DOHH2 (cell line): Measurements from ENCODE around the gene GAS2L1.

Experiments
- H3F3A ChIP-seq: fragments of 200-600 bp; sonication (generic), shearing (Covaris generic); 2 replicates; pipeline ENCODE4 v1.6.0; 2016; ENCODE audit warnings: antibody characterized with exemption, mild to moderate bottlenecking; ENCODE audit not compliant: control insufficient read depth, insufficient read depth
- H3K27ac ChIP-seq: fragments of 200-600 bp; sonication (generic); 2 replicates; pipeline ENCODE4 v1.5.1; 2014; ENCODE audit warnings: low read depth, mild to moderate bottlenecking, low read length, moderate library complexity
- H3K27me3 ChIP-seq: fragments of 200-600 bp; sonication (generic); 2 replicates; pipeline ENCODE4 v1.6.1; 2014; ENCODE audit warnings: mild to moderate bottlenecking, low read length, mixed read lengths; ENCODE audit not compliant: control insufficient read depth
- H3K36me3 ChIP-seq: fragments of 200-600 bp; sonication (generic); 2 replicates; pipeline ENCODE4 v1.6.1; 2014; ENCODE audit warnings: mild to moderate bottlenecking, low read length, moderate library complexity, mixed read lengths; ENCODE audit not compliant: control insufficient read depth
- H3K4me1 ChIP-seq: fragments of 200-600 bp; sonication (generic); 2 replicates; pipeline ENCODE4 v1.6.1; 2014; ENCODE audit warnings: mild to moderate bottlenecking, low read length, mixed read lengths; ENCODE audit not compliant: control insufficient read depth
- H3K4me2 ChIP-seq: fragments of 200-600 bp; sonication (generic); 2 replicates; pipeline ENCODE4 v1.6.0; 2014; ENCODE audit warnings: mild to moderate bottlenecking, low read length, moderate library complexity
- H3K4me3 ChIP-seq: fragments of 200-600 bp; sonication (generic); 2 replicates; pipeline ENCODE4 v1.5.1; 2014; ENCODE audit warnings: mild to moderate bottlenecking, low read length, mixed read lengths
- H3K79me2 ChIP-seq: fragments of 200-600 bp; sonication (generic); 2 replicates; pipeline ENCODE4 v1.6.1; 2014; ENCODE audit warnings: mild to moderate bottlenecking, low read length, mixed read lengths; ENCODE audit not compliant: control insufficient read depth
- H3K9me2 ChIP-seq: fragments of 200-600 bp; sonication (generic); replicated peaks from 2 replicates; pipeline ENCODE4 v1.6.1; 2014; ENCODE audit warnings: mild to moderate bottlenecking, low read length, mixed read lengths; ENCODE audit not compliant: control insufficient read depth
- H3K9me3 ChIP-seq: fragments of 200-600 bp; sonication (generic); 2 replicates; pipeline ENCODE4 v1.6.1; 2014; ENCODE audit warnings: antibody characterized with exemption, low read length, mixed read lengths; ENCODE audit not compliant: control insufficient read depth, insufficient read depth
- H4K20me1 ChIP-seq: fragments of 200-600 bp; sonication (generic); 2 replicates; pipeline ENCODE4 v1.6.0; 2014; ENCODE audit warnings: low read depth, mild to moderate bottlenecking, antibody characterized with exemption, low read length, moderate library complexity; ENCODE audit not compliant: control insufficient read depth, insufficient read depth
- CTCF ChIP-seq: fragments of 200-600 bp; sonication (generic); IDR thresholded peaks from one replicate; pipeline ENCODE4 v1.5.1; 2014; ENCODE audit warnings: antibody characterized with exemption, mild to moderate bottlenecking, low read depth, low read length; ENCODE audit not compliant: poor library complexity, severe bottlenecking
- EZH2phosphoT487 ChIP-seq: fragments of 200-600 bp; sonication (generic); IDR thresholded peaks from 2 replicates; pipeline ENCODE4 v1.6.1; 2017; ENCODE audit warnings: borderline replicate concordance, mild to moderate bottlenecking, antibody characterized with exemption, low read length, moderate library complexity, mixed read lengths

Gene GAS2L1

DNA sequence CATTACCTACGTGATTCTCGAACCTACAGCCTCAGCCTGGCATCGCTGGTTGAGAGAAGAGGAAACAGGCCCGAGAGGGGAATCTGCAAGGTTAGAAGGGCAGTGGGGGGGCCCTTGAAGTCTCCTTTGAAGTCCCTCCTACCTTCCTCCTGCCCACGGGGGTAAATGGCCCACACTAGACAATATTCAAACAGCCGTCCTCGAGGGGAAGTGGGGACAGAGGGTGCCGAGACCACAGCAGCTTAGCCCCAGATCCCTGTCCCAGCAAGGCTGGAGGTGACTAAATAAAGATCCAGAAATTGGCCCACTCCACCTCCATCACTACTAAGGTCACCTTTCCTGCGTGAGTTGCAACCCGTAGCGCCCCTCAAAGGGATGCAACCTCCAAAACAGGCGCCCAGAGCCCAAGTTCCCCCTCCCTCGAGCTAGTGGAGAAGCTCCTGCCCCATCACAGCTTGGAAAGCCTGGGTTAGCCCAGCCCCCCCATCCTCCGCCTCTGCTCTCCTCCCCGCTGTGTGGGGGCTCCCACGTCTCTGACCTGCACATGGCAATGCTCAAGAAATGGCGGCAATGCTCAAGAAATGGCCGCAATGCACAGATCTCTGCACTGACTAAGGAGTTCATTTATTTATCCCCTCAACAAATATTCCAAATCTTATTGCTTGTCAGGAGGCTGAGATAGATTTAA is 9.8 kb downstream of the GAS2L1 start:
- Histone ChIP-seq H3K9me2 (no peaks in the 10 kb centered on the region), H3K4me1 (peaks cover 12% of the 10 kb centered on the region), H3K9me3 (no peaks in the 10 kb centered on the region), H3K79me2 (no peaks in the 10 kb centered on the region), H3K27me3 (peaks cover 16% of the 10 kb centered on the region), H3K4me3 (no peak overlapping the region), H3F3A (0 out of 2 replicates have a peak, but pooled peaks cover 4% of the 10 kb centered on the region), H3K4me2 (no peak overlapping the region), H3K27ac (no peak overlapping the region), H4K20me1 (no peaks in the 10 kb centered on the region), H3K36me3 (peaks cover 3% of the 10 kb centered on the region)
- TF ChIP-seq EZH2phosphoT487 = no peak
- TF ChIP-seq CTCF = no peak

DNA sequence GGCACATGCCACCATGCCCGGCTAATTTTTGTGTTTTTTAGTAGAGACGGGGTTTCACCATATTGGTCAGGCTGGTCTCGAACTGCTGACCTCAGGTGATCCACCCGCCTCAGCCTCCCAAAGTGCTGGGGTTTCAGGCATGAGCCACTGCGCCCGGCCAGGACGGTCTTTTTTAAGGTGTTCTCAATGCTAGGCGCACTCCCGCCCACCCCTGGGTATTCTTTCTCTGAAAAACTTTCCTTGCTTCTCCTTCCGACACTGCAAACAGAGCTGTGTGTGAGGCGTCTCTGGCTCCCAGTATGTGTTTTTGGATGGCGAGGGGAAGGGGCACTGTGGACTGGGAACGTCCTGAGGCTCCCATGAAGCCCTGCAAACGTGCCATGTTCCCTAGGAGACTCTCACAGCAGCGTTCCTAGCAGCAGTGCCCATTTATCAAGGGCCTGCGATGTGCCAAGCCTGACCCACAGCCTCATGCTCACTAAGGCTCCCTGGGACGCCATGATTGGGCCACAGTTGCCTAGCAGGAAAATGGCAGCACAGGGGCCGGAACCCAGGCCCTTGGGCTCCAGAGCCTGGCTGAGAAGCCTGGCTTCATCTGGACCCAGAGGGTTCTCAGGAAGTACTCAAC is 11.5 kb downstream of the GAS2L1 start:
- H3F3A ChIP-seq = 0 out of 2 replicates have a peak, but pooled peaks cover 4% of the 10 kb centered on the region
- no peaks in the 10 kb centered on the region for H3K9me2 ChIP-seq
- H3K27ac ChIP-seq = no peak overlapping the region
- H3K9me3 ChIP-seq = no peaks in the 10 kb centered on the region
- peaks cover 15% of the 10 kb centered on the region for H3K4me1 ChIP-seq
- H3K4me2 ChIP-seq = no peak overlapping the region
- no peaks in the 10 kb centered on the region for H3K79me2 ChIP-seq
- no peaks in the 10 kb centered on the region for H4K20me1 ChIP-seq
- TF ChIP-seq EZH2phosphoT487 = no peak
- TF ChIP-seq CTCF = no peak
- no peak overlapping the region for H3K4me3 ChIP-seq
- H3K27me3 ChIP-seq = peaks cover 16% of the 10 kb centered on the region
- H3K36me3 ChIP-seq = peaks cover 5% of the 10 kb centered on the region

DNA sequence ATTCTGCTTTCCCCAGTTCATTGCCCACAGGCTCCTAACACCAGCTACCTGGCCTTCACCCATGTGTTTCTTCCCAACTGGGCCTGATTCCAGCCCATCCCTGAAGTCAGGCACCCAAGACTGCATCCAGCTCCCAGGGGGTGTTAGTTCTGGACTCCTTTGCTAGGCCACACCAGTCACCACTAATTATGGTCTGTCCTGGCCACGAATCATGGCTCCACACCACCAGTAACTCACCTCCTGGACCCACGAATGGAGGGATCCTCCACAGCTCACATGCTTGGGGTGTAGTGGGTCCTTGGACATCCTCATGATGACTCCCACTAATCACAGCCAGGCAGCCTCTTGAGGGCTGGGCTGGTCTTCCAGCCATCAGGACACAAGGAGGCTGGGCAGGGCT is 12.6 kb downstream of the GAS2L1 start:
- 0 out of 2 replicates have a peak, but pooled peaks cover 3% of the 10 kb centered on the region for H3F3A ChIP-seq
- H4K20me1 ChIP-seq = no peaks in the 10 kb centered on the region
- TF ChIP-seq CTCF (no peak), EZH2phosphoT487 (no peak)
- H3K36me3 ChIP-seq = peaks cover 5% of the 10 kb centered on the region
- H3K79me2 ChIP-seq = no peaks in the 10 kb centered on the region
- H3K4me3 ChIP-seq = no peak overlapping the region
- no peaks in the 10 kb centered on the region for H3K9me2 ChIP-seq
- H3K4me1 ChIP-seq = peaks cover 15% of the 10 kb centered on the region
- H3K9me3 ChIP-seq = no peaks in the 10 kb centered on the region
- H3K27me3 ChIP-seq = peaks cover 15% of the 10 kb centered on the region
- no peak overlapping the region for H3K27ac ChIP-seq
- no peak overlapping the region for H3K4me2 ChIP-seq
